Measurements from ENCODE around the gene ELMO3. TPM values are rescaled to one million over a fixed set of nuclear protein-coding genes. Genes with fewer than 3 reads are reported as not detected.

The ELMO3 gene
- total RNA-seq, 4 donors from 2014 or later, result 30.1 to 35.9 (median 32.9) TPM

GRCh38 chr16:67165121-67166078 is 33.5 kb upstream of the ELMO3 start:
- peak overlapping the region in 3 of 4 donors; percentile 43 to 63 (median 48) for H3K4me3 ChIP-seq
- TF ChIP-seq CTCF (IDR thresholded peaks at IDR 0.05) (no peak), POLR2A (IDR thresholded peaks at IDR 0.05) (no peak)
- peaks cover 40 to 79% (median 58%) of the 10 kb centered on the region in 3 donors for H3K4me1 ChIP-seq
- WGBS, 2 donors, result 36 to 39% methylated on average over 4 to 6 of the region's 85 CpGs
- intact Hi-C loops (cut with DNase I), result no loop called here
- no peak for DNase-seq
- peaks cover 0 to 50% (median 0%) of the 10 kb centered on the region in 4 donors for H3K27me3 ChIP-seq
- H3K9me3 ChIP-seq, result no peaks in the 10 kb centered on the region
- H3K27ac ChIP-seq, result peak overlapping the region; percentile 60 to 87 (median 80)
- H3K36me3 ChIP-seq, result peaks cover 0 to 12% (median 0%) of the 10 kb centered on the region in 3 donors

GRCh38 chr16:67166110-67166547 is 32.8 kb upstream of the ELMO3 start:
- Histone ChIP-seq H3K27me3 (peaks cover 0 to 53% (median 0%) of the 10 kb centered on the region in 4 donors), H3K4me1 (peaks cover 45 to 79% (median 62%) of the 10 kb centered on the region in 3 donors)
- no peak for DNase-seq

GRCh38 chr16:67166598-67167168 is 32.2 kb upstream of the ELMO3 start:
- H3K36me3 ChIP-seq, result peaks cover 0 to 12% (median 0%) of the 10 kb centered on the region in 3 donors
- H3K27me3 ChIP-seq, result peaks cover 0 to 47% (median 0%) of the 10 kb centered on the region in 4 donors

More at GRCh38 chr16:67166110-67166547, 32.8 kb upstream of the ELMO3 start:
- Histone ChIP-seq H3K9me3 (no peaks in the 10 kb centered on the region), H3K4me3 (no peak overlapping the region), H3K36me3 (peaks cover 0 to 12% (median 0%) of the 10 kb centered on the region in 3 donors), H3K27ac (peak overlapping the region in 1 of 4 donors; percentile 82)
- 60 to 90% methylated on average over 2 to 8 of the region's 18 CpGs for WGBS, 2 donors
- intact Hi-C loops (cut with DNase I), result no loop called here
- no peak for TF ChIP-seq CTCF (IDR thresholded peaks at IDR 0.05)
- no peak for TF ChIP-seq POLR2A (IDR thresholded peaks at IDR 0.05)

GRCh38 chr16:67167588-67167987 is 31.3 kb upstream of the ELMO3 start:
- H3K36me3 ChIP-seq, result peaks cover 0 to 12% (median 0%) of the 10 kb centered on the region in 3 donors
- H3K9me3 ChIP-seq, result no peaks in the 10 kb centered on the region
- peaks cover 42 to 78% (median 58%) of the 10 kb centered on the region in 3 donors for H3K4me1 ChIP-seq
- peak overlapping the region in 1 of 4 donors; percentile 9 for H3K27ac ChIP-seq
- WGBS, 2 donors, result 80% methylated on average over 6 of the region's 7 CpGs; no CpG with 5 or more reads in 1 of the 2 donors
- no peak overlapping the region for H3K4me3 ChIP-seq
- TF ChIP-seq CTCF (IDR thresholded peaks at IDR 0.05) (no peak), POLR2A (IDR thresholded peaks at IDR 0.05) (no peak)
- H3K27me3 ChIP-seq, result peaks cover 0 to 39% (median 0%) of the 10 kb centered on the region in 4 donors
- intact Hi-C loops (cut with DNase I), result no loop called here
- DNase-seq, result no peak

More at GRCh38 chr16:67166598-67167168, 32.2 kb upstream of the ELMO3 start:
- DNase-seq, result no peak
- Histone ChIP-seq H3K4me1 (peaks cover 44 to 79% (median 62%) of the 10 kb centered on the region in 3 donors), H3K27ac (peak overlapping the region in 1 of 4 donors; percentile 9), H3K4me3 (no peak overlapping the region), H3K9me3 (no peaks in the 10 kb centered on the region)
- TF ChIP-seq POLR2A (IDR thresholded peaks at IDR 0.05) (no peak), CTCF (IDR thresholded peaks at IDR 0.05) (no peak)
- 65 to 87% methylated on average over 4 to 5 of the region's 5 CpGs for WGBS, 2 donors
- intact Hi-C loops (cut with DNase I), result no loop called here

All from esophagus squamous epithelium (tissue), 5 donors.